Colonic mucosa (tissue), 4 donors: ENCODE measurements around the gene RNF11. TPM values are rescaled to one million over a fixed set of nuclear protein-coding genes. Genes with fewer than 3 reads are reported as not detected.

Experiments used
- DNase-seq: peaks from one replicate; pipeline ENCODE4 v3.0.0-alpha.2; 2020
- H3K27ac ChIP-seq: fragments of 200-600 bp; one replicate; pipeline ENCODE4 v1.8.0; 2021
- H3K27me3 ChIP-seq: fragments of 200-600 bp; one replicate; pipeline ENCODE4 v1.8.0; 2021
- H3K36me3 ChIP-seq: fragments of 200-600 bp; one replicate; pipeline ENCODE4 v1.8.0; 2021
- H3K4me1 ChIP-seq: fragments of 200-600 bp; one replicate; pipeline ENCODE4 v1.8.0; 2021; ENCODE audit warnings: mild to moderate bottlenecking
- H3K4me3 ChIP-seq: fragments of 200-600 bp; one replicate; pipeline ENCODE4 v1.8.0; 2021
- H3K9ac ChIP-seq, 2 donors: one replicate each; pipeline ENCODE4 v1.7.0; 2013; ENCODE audit warnings: control low read depth in 2 of 2, low read depth in 2 of 2, low read length in 2 of 2
- H3K9me3 ChIP-seq: fragments of 200-600 bp; one replicate; pipeline ENCODE4 v1.8.0; 2021
- intact Hi-C: fragments of 100-400 bp; cut with DNase I; formaldehyde crosslinking; loops from one replicate; pipeline ENCODE4 v1.14.1; 2022
- total RNA-seq, 2 donors: library from RNA; stranded (reverse); fragmentation: NEBNext Ultra II Directional in 1 of 2; extraction: Animal tissue kit (Norgen Biotek cat#: 25700) in 1 of 2; gene quantifications; one replicate each; pipeline ENCODE4 v1.2.1, GENCODE V29; 2021
- TF ChIP-seq, protein P1 (sequence below): fragments of 200-600 bp; IDR thresholded peaks from one replicate; pipeline ENCODE4 v1.8.0; 2022; ENCODE audit warnings: antibody characterized with exemption, mild to moderate bottlenecking
- donor health status: healthy.
- donor health status: DM: no; HTN: no; CAD: no.
- donor health status: DM: no; HTN: no; CAD: no.

RNF11 gene
- total RNA-seq, 2 donors from 2014 or later = 46.8 to 104 TPM

DNA sequence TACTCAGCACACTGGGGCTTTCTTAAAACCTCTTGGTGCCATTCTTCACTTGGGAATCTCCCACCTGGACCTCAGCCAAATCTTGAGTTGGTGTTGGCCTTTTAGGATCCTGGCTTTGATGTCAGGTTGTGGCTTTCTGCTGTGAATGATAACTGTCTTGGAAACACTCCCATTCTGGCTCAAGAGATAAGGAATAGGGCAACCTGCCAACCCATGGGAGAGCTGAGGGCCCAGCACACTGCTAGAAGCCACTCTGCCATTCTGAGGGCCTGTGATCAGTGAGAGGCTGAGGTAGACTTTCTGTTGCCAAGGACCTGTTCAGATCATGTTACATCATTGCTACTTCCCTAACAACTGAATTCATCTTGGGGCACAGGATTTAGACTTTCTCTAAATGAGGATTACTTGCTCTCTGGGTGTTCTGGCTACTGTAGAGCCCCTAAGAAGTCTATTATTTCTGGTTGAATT is 48.4 kb downstream of the RNF11 start:
- Histone ChIP-seq H3K9me3 (no peaks in the 10 kb centered on the region), H3K36me3 (no peaks in the 10 kb centered on the region), H3K9ac (no peak overlapping the region), H3K27ac (no peak overlapping the region), H3K4me3 (no peak overlapping the region), H3K4me1 (peaks cover 6% of the 10 kb centered on the region), H3K27me3 (no peaks in the 10 kb centered on the region)
- TF ChIP-seq, protein P1, sequence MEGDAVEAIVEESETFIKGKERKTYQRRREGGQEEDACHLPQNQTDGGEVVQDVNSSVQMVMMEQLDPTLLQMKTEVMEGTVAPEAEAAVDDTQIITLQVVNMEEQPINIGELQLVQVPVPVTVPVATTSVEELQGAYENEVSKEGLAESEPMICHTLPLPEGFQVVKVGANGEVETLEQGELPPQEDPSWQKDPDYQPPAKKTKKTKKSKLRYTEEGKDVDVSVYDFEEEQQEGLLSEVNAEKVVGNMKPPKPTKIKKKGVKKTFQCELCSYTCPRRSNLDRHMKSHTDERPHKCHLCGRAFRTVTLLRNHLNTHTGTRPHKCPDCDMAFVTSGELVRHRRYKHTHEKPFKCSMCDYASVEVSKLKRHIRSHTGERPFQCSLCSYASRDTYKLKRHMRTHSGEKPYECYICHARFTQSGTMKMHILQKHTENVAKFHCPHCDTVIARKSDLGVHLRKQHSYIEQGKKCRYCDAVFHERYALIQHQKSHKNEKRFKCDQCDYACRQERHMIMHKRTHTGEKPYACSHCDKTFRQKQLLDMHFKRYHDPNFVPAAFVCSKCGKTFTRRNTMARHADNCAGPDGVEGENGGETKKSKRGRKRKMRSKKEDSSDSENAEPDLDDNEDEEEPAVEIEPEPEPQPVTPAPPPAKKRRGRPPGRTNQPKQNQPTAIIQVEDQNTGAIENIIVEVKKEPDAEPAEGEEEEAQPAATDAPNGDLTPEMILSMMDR = no peak
- DNase-seq = peak; percentile 76
- intact Hi-C loops = no loop called here

DNA sequence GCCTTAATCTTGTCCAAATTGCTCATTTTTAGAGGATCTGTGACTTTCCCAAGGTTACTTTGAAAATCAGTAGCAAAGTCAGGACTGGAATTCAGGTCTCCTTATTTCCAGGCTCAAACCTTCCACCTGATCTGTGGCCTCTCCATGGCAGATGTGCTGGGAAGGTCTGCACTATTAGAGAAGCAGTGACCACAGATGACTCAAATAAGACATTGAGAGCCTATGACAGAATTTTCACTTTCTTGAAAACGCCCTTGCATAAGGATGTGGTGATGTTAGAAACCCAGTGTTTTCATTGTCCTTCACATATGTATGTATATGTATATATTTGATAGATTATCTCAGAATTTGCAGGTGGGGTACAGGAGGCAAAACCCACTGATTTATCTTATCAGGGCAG is 49.0 kb downstream of the RNF11 start:
- Histone ChIP-seq H3K4me1 (peaks cover 6% of the 10 kb centered on the region), H3K4me3 (no peak overlapping the region), H3K36me3 (no peaks in the 10 kb centered on the region), H3K27ac (no peak overlapping the region), H3K9ac (no peak overlapping the region), H3K27me3 (no peaks in the 10 kb centered on the region), H3K9me3 (no peaks in the 10 kb centered on the region)
- intact Hi-C loops = no loop called here
- TF ChIP-seq, protein P1 = no peak
- no peak for DNase-seq

DNA sequence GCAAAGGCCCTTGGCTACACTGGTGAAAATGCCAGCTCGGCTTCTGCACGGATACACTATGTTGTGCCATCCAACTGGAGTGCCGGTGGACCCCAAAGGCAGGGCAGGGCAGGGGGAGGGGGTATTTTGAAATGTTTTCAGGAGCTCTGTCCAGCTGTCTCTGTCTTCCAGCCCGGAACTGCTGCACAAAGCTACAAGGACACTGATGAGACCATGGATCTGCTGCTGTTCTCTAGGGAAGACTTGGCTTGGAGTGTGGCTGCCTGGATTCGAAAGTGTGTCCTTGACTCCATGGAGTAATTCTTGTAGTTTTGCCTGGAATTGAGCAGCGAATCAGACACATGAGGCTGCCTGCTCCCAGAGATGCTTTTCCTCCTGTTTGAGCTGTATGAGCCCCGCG is 51.9 kb downstream of the RNF11 start:
- Histone ChIP-seq H3K4me3 (no peak overlapping the region), H3K4me1 (peaks cover 6% of the 10 kb centered on the region), H3K27me3 (no peaks in the 10 kb centered on the region), H3K9me3 (no peaks in the 10 kb centered on the region), H3K36me3 (no peaks in the 10 kb centered on the region), H3K27ac (no peak overlapping the region), H3K9ac (no peak overlapping the region)
- intact Hi-C loops = no loop called here
- TF ChIP-seq, protein P1 = no peak
- DNase-seq = no peak

DNA sequence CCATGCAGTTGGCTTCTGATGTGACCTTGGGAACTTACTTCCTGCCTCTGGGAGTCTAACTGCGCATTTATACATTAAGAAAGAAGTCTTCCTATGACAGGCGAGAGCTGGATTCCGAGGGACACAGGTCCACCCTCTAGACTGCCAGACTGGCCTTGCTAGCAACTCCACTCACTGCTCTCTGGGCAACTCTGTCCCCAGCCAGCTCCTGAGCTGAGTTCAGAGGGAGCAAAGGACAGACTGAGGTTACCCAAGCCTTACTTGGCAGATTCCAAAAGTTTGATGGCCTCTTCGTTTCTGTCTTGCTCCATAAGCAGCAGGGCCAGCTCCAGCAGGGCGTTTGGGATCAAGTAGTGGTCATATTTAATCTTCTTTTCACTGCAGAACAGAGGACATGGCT is 52.5 kb downstream of the RNF11 start:
- no peak for DNase-seq
- Histone ChIP-seq H3K27ac (no peak overlapping the region), H3K9ac (no peak overlapping the region), H3K4me3 (no peak overlapping the region), H3K27me3 (no peaks in the 10 kb centered on the region), H3K9me3 (no peaks in the 10 kb centered on the region), H3K36me3 (no peaks in the 10 kb centered on the region), H3K4me1 (peaks cover 6% of the 10 kb centered on the region)
- intact Hi-C loops = no loop called here
- TF ChIP-seq, protein P1 = no peak

DNA sequence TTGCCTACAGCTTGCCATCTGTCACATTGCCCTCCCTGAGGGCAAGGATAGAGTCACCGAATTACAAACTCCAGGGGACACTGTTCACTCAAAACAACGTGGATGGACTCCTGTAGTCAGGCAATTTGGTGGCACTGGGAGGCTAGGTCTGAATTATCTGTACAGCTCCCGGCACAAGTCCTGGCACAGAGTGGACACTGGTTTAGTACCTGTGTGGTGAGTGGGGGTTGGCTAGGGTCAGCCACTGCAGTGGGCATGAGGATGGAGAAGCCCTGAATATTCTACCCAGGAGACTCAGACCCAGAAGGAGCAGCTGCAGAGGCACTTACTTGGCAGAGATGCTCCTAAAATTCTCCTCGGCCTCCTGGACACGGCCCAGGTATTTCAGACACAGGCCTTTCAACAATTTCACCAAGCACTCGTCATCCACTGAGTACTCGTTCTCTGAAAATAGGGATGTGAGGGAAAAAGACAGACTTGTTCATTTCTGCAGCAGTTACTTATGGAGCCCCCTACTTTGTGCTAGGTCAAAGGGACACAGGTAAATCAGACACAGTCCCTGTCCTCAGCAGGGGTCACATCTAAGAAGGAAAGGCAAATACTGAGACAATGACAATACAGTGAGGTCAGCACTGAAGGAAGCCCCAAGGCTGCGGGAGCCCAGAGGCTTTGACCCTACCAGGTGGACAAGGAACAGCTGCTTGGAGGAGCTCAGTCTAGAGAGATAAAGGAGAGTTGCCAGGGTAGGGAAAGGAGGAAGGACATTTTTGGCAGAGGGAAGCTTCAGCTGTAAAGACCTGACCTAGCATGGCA is 53.8 kb downstream of the RNF11 start:
- no peaks in the 10 kb centered on the region for H3K27me3 ChIP-seq
- peaks cover under 1% of the 10 kb centered on the region for H3K4me1 ChIP-seq
- TF ChIP-seq, protein P1 = no peak
- no peaks in the 10 kb centered on the region for H3K9me3 ChIP-seq
- H3K27ac ChIP-seq = no peak overlapping the region
- intact Hi-C loops = loop anchor here (5.0 kb wide), 1 partner anchor 98 kb away; no protein-coding TSS in a partner anchor
- DNase-seq = no peak
- H3K36me3 ChIP-seq = no peaks in the 10 kb centered on the region
- H3K4me3 ChIP-seq = no peak overlapping the region
- H3K9ac ChIP-seq = no peak overlapping the region
